ENCODE results near the gene RHBDD3.

Gene RHBDD3

GRCh38 chr22:29267858-29268510 is at the start of gene RHBDD3, which contains the start of gene EWSR1:
Gene RHBDD3, minus strand, starts transcription at chr22:29267981. Its CDS starts 2,355 bp downstream, at chr22:29265626.
Gene EWSR1, plus strand, starts transcription at chr22:29268268. Its CDS starts 69 bp downstream, at chr22:29268337.
- DNase-seq (ENCODE audit: low spot score), result peak; percentile 95

GRCh38 chr22:29316141-29316828 is 48.5 kb upstream of the RHBDD3 start:
- DNase-seq (ENCODE audit: low spot score), result no peak

GRCh38 chr22:29315286-29316140 is 47.7 kb upstream of the RHBDD3 start, which contains the start of gene RASL10A:
Gene RASL10A, minus strand, starts transcription at chr22:29315697. Its CDS starts 451 bp downstream, at chr22:29315246.
- no peak for DNase-seq (ENCODE audit: low spot score)

GRCh38 chr22:29314537-29315285 is 46.9 kb upstream of the RHBDD3 start:
- no peak for DNase-seq (ENCODE audit: low spot score)

- no peak for DNase-seq (ENCODE audit: low spot score)
Measured at GRCh38 chr22:29313576-29314466, 46.0 kb upstream of the RHBDD3 start.

GRCh38 chr22:29313126-29313575 is 45.4 kb upstream of the RHBDD3 start:
- DNase-seq (ENCODE audit: low spot score), result no peak

GRCh38 chr22:29312218-29313125 is 44.7 kb upstream of the RHBDD3 start:
- no peak for DNase-seq (ENCODE audit: low spot score)

GRCh38 chr22:29311464-29312217 is 43.9 kb upstream of the RHBDD3 start:
- DNase-seq (ENCODE audit: low spot score), result no peak

GRCh38 chr22:29310863-29311339 is 43.1 kb upstream of the RHBDD3 start:
- DNase-seq (ENCODE audit: low spot score), result peak; percentile 91

GRCh38 chr22:29310065-29310862 is 42.5 kb upstream of the RHBDD3 start:
- DNase-seq (ENCODE audit: low spot score), result no peak

GRCh38 chr22:29309332-29310064 is 41.7 kb upstream of the RHBDD3 start:
- DNase-seq (ENCODE audit: low spot score), result no peak

- DNase-seq (ENCODE audit: low spot score), result no peak
Measured at GRCh38 chr22:29308791-29309262, 41.0 kb upstream of the RHBDD3 start.

- no peak for DNase-seq (ENCODE audit: low spot score)
Measured at GRCh38 chr22:29308148-29308790, 40.5 kb upstream of the RHBDD3 start.

- DNase-seq (ENCODE audit: low spot score), result no peak
Measured at GRCh38 chr22:29307596-29308147, 39.9 kb upstream of the RHBDD3 start.

GRCh38 chr22:29306835-29307595 is 39.2 kb upstream of the RHBDD3 start:
- peak; percentile 76 for DNase-seq (ENCODE audit: low spot score)

All from putamen (tissue), 1 donor.